HG02763 (cell line): ENCODE results near the gene ZFX.
"Not testable (repeated sequence)": the region's sequence is repeated elsewhere in the genome, so short reads cannot be mapped to it uniquely, and the experiment has no call there.

Experiments
- ATAC-seq: cut with Tn5 transposase; IDR thresholded peaks from one replicate; pipeline ENCODE4 v1.9.1; 2021; ENCODE audit warnings: mild to moderate bottlenecking, moderate library complexity; ENCODE audit not compliant: unreplicated experiment

Gene ZFX

DNA sequence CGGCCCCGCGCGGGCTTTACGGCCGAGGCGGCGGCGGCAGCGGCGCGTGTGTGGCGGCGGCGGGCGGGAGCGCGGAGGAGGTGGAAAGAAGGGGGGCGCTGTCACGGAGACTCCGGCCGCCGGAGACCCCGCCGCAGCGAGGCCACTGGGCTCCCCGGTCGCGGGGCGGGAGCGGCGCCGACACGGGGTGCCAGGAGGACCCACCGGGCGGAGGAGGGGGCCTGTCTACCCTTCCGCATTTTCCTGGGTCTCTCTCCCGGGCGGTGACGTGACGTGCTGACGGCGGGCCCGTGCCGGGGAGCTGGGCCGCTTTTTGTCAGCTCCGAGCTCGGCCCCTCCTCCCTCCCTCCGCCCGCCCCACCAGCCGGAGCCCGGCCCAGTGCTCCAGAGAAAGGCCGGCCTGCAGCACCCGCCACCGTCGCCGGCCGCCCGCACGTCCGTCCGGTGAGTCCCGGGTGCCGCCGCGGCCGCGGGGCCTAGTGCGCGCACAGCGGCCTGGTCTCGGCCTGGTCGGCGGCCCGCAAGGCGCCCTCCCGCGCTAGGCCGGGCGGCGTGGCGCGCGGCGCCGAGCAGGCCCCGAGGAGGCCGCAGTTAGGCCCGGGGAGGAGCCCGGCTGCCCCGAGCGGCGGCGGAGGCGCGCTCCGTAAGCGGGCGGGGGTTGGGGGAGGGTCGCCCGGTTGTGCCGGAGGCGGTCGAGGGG lies at the start of gene ZFX:
Gene ZFX (plus strand): TSS at position 379 of the 700 bp plus-strand sequence. CDS start 23,014 bp downstream, outside the sequence.
- ATAC-seq = peak; percentile 45

- ATAC-seq = no peak
Observed at GRCh38 chrX:24100713-24101112, 48.8 kb upstream of the ZFX start.

GRCh38 chrX:24110069-24110468 lies 39.5 kb upstream of the ZFX start:
- no peak for ATAC-seq

DNA sequence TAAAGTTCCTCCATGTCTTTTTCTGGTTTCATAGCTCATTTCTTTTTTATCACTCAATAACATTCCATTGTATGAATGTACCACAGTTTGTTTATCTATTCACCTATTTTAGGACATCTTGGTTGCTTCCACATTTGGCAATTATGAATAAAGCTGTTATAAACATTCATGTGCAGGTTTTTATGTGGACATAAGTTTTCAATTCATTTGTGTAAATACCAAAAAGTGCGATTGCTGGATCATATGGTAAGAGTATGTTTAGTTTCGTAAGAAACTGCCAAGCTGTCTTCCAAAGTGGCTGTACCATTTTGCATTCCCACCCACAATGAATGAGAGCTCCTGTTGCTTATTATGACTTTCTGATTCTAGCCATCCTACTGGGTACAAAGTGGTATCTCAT lies 36.3 kb upstream of the ZFX start:
- no peak for ATAC-seq

- ATAC-seq = no peak
Observed at GRCh38 chrX:24117258-24117657, 32.3 kb upstream of the ZFX start.

GRCh38 chrX:24124244-24124799 lies 25.2 kb upstream of the ZFX start:
- no peak for ATAC-seq

- no peak for ATAC-seq
Observed at GRCh38 chrX:24125028-24125612, 24.4 kb upstream of the ZFX start.

DNA sequence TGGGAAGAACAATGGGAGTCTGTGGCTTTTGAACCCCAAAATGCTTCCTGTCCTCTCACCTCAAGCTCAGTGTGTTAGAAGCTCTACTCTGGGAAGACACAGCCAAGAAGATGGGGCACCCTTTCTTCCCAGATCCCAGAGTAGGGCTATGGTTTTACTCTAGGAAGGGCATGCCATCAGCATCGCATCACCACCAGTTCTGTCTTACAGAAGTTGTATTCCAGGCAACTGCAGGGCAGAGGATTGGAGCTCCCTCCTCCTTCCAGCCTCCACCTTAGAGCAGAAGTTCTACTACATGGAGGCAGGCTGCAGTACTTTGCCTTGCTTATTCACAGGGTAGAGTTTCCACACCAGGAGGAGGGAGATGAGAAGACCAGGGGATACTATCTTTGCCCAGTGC lies 18.1 kb upstream of the ZFX start:
- no peak for ATAC-seq

DNA sequence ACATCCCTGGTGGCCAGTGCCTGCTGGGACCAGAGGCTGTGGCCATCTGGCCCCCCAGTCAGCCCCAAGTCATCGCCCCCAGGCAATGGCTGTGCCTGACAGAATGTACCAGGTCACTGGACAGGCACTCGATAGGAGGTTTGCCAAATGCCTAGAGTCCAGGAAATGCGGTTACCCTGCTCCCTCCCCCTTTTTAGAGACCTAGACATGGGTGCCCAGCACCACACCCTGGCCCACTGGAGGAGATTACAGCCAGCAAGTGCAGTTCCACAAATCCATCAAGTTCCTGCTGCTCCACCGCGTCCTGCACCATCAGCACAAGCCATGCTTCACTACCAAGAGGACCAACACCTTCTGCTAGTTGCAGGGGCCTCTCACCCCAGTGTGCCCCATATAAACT lies 16.2 kb upstream of the ZFX start:
- ATAC-seq = no peak

DNA sequence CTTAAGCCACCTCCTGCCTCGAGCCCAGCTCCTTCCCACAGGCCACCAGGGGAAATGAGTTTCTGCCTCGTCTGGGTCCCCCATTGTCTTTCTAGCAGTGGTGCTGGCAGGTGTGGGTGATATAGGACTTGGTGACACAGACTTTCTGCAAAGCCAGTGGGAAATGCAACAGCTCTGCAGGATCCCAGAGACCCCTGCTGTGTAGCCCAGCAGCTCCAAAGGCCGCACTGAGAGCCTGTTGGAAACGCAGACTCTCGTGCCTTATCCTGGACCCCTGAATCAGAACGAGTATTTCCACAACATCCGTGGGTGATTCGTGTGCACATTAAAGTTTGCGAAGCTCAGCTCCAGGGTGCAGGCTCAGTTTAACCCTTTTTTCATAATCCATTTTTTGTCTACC lies 13.8 kb upstream of the ZFX start:
- ATAC-seq = not testable (repeated sequence)

DNA sequence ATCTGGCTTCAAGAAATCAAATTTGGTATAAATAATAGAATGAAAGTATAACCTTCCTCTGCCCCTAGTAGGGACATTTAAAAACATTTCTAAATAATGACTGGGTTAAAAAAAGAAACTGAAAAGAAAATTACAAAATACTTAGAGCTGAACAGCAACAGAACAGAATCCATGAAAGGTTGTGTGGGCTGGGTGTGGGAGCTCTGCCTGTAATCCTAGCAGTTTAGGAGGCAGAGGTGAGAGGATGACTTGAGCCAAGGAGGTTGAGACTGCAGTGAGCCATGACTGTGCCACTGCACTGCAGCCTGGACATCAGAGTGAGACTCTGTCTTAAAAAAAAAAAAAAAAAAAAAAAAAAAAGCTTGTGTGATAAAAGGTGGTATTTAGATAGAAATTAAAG lies 12.3 kb upstream of the ZFX start:
- ATAC-seq = no peak

GRCh38 chrX:24143982-24144381 lies 5.5 kb upstream of the ZFX start:
- ATAC-seq = not testable (repeated sequence)

- no peak for ATAC-seq
Observed at GRCh38 chrX:24144528-24144927, 5.0 kb upstream of the ZFX start.

GRCh38 chrX:24145303-24146186 lies 4.0 kb upstream of the ZFX start:
- ATAC-seq = no peak

DNA sequence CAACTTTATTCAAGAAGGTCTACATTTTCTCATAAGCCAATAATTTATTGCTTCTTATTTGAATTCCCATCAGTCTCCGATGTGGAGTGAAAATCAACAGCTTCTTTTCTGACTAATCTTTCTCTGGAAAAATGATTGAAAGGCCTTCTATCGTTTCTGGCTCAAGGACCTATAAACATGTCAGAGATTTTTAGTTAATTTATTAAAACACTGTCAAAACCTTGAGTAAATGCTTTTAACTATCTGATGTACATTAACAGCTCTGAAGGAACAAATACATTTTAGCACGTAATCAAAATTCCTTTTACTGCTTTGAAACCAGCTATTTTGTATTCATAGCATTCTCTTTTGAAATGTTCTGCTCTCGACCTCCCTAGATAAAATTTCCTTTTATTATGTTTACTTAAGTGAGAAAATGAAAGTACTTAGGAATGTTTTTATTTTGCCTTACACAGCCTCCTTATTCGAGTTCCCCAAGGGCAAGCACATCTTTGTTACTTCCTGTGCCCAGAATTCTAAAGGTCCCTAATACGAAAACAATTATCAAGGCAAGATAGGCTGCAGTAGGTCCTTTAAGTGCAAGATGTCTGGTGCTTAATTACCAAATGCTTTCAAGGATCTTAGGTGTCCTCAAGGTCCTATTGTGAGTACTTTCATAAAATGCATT lies 3.1 kb upstream of the ZFX start:
- no peak for ATAC-seq

GRCh38 chrX:24147165-24147564 lies 2.4 kb upstream of the ZFX start:
- ATAC-seq = no peak

- ATAC-seq = no peak
Observed at GRCh38 chrX:24148121-24148520, 1.4 kb upstream of the ZFX start.

DNA sequence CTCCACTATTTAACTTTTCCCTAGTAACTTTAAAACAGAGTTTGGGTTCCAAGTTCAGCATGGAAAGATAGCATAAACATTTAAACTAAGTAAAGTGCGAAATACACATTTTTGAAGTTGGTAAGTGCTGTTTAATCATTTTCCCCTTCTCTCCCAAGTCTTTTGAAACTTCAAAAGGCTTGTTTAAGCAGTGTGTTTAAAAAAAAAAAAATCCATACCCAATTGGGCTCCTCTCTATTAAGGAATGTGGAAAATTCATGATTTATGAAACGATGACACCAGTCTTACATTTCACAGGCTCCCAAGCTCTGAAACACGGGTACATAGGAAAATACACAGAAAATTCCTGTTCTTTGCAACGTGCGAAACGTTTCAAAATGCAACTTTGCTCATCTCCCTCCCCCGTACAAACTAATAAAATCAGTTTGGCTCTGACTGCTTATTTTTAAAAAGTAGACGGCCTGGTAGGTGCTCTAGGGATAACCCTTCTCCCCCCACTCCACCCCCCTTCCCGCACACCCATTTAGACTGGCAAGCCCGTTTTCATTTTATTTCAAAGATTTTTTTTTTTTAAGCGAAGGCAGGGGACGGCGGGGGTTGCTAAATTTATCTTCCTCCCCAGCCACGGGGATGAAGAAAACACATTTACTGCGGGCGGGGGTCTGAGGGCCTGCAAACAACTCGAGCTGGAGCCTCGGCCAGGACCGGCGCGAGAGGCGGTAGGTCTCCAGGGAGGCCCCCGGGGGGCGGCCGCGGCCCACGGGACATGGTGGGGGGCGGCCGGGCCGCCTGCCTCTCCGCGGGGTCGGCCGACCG lies 786 bp upstream of the ZFX start:
- ATAC-seq = no peak

GRCh38 chrX:24150051-24150790 lies 692 bp downstream of the ZFX start:
- ATAC-seq = peak; percentile 76
